ENCODE data around the gene TMEM184C.

GRCh38 chr4:147628415-147628814 lies 11.2 kb downstream of the TMEM184C start:
- TF ChIP-seq CTCF (conservative IDR thresholded peaks at IDR 0.05; ENCODE audit: low read depth, low read length) (no peak), EZH2 (IDR thresholded peaks at IDR 0.05; ENCODE audit: borderline replicate concordance, low read depth, low read length, poor library complexity, severe bottlenecking) (no peak)
